ACHN (cell line): ENCODE measurements around the gene RAB11FIP3.

Experiments used
- DNase-seq: peaks from one replicate; pipeline ENCODE4 v3.0.0-alpha.2; 2015
- in situ Hi-C: cut with HindIII; loops from 2 replicates; pipeline ENCODE4 v1.10.0; 2017; ENCODE audit warnings: low sequenced_read_pairs, low pct_ligation_motif_present, low pct_unique_long_range_greater_than_20kb

The RAB11FIP3 gene

GRCh38 chr16:521381-522210 lies 96.1 kb downstream of the RAB11FIP3 start:
- no peak for DNase-seq
- in situ Hi-C loops: no loop called here

DNA sequence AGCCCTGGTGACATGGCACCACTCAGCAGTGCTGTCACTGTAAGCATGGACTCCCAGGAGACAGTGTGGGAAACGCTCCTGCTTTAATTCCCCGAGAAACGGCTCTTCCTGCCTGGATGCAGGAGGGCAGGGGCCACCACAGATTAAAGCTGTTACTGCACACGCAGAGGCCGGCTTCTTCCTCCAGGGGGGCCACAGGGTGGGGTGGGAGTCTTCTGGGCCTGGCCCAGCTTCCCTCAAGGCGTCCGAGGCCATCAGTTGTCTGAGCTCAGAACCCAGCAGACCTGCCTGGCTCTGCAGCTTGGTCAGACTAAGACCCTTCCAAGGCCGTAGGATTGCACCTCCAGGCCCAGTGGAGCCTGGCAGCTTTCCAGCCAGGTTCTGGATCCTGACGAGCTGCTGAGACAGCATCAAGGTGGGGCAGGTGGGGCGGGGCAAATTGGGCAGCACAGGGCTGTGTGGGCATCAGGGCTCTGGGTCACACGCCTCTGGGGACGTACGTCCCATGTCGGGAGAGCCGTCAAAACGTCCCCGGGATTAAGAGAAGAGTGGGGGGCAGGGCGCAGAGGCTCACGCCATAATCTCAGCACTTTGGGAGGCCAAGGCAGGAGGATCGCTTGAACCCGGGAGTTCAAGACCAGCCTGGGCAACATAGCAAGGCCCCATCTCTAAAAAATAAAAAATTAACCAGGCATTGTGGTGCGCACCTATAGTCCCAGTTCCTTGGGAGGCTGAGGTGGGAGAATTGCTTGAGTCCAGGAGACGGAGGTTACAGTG lies 97.1 kb downstream of the RAB11FIP3 start:
- in situ Hi-C loops: no loop called here
- no peak for DNase-seq

- DNase-seq: no peak
- in situ Hi-C loops: no loop called here
Measured at GRCh38 chr16:523097-523741, 97.8 kb downstream of the RAB11FIP3 start.

GRCh38 chr16:524274-525040 lies 99.0 kb downstream of the RAB11FIP3 start:
- no peak for DNase-seq
- in situ Hi-C loops: no loop called here

- DNase-seq: no peak
- in situ Hi-C loops: no loop called here
Measured at GRCh38 chr16:525123-525519, 99.7 kb downstream of the RAB11FIP3 start.

GRCh38 chr16:525520-526180 lies 100.2 kb downstream of the RAB11FIP3 start:
- in situ Hi-C loops: no loop called here
- DNase-seq: peak; percentile 96

- in situ Hi-C loops: no loop called here
- DNase-seq: peak; percentile 53
Measured at GRCh38 chr16:526181-527014, 100.9 kb downstream of the RAB11FIP3 start.

GRCh38 chr16:527015-527903 lies 101.8 kb downstream of the RAB11FIP3 start, which contains the start of gene CAPN15:
Gene CAPN15, plus strand, starts transcription at chr16:527712. Its CDS starts 19,127 bp downstream, at chr16:546839.
- DNase-seq: peak; percentile 90
- in situ Hi-C loops: no loop called here

- peak; percentile 77 for DNase-seq
Measured at GRCh38 chr16:528111-529011, 102.9 kb downstream of the RAB11FIP3 start.

GRCh38 chr16:529012-529575 lies 103.6 kb downstream of the RAB11FIP3 start:
- in situ Hi-C loops: no loop called here

More at GRCh38 chr16:528111-529011, 102.9 kb downstream of the RAB11FIP3 start:
- in situ Hi-C loops: no loop called here

DNA sequence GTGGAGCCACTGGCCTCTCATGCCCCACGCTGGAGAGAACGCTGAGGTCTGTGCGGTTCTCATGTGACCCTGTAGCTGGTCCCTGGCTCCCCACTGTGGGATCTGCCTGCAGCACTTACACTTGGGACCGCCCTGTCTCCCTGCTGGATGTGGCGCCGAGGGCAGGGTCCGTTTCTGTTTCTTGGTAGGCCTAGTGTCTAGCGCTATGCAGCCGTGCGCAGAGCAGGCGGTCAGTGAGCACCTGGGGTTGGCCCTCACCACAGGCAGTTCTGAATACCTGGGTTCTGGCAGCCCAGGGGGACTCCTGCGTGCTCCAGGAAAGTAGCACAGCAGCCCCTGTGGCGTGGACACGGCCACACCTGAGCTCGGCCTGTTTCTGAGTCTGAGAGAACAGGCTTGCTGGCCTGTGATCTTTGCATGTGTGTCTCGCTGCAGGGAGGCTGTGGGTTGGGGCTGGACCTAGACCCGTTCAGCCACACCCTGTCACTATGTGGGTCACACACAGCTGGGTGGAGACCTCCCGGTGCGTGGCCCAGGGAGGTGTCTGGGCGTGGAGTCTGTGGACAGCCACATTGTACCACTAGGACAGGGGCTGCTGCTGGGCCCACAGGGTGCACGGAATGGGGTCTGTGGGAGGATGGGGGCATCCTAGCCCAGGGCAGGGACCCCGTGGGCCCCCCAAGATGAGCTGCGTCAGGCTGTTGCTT lies 104.8 kb downstream of the RAB11FIP3 start:
- DNase-seq: no peak
- in situ Hi-C loops: no loop called here

More at GRCh38 chr16:529012-529575, 103.6 kb downstream of the RAB11FIP3 start:
- DNase-seq: no peak

- no peak for DNase-seq
- in situ Hi-C loops: no loop called here
Measured at GRCh38 chr16:531494-532125, 106.2 kb downstream of the RAB11FIP3 start.

GRCh38 chr16:533391-534123 lies 108.1 kb downstream of the RAB11FIP3 start:
- no peak for DNase-seq
- in situ Hi-C loops: no loop called here
